ENCODE measurements around the gene SH3BP2. TPM values are rescaled to one million over a fixed set of nuclear protein-coding genes. Genes with fewer than 3 reads are reported as not detected.

The SH3BP2 gene
- polyA plus RNA-seq, 1 of the 3 experiments (the other 2 are of a cell fraction): 25.2 TPM

DNA sequence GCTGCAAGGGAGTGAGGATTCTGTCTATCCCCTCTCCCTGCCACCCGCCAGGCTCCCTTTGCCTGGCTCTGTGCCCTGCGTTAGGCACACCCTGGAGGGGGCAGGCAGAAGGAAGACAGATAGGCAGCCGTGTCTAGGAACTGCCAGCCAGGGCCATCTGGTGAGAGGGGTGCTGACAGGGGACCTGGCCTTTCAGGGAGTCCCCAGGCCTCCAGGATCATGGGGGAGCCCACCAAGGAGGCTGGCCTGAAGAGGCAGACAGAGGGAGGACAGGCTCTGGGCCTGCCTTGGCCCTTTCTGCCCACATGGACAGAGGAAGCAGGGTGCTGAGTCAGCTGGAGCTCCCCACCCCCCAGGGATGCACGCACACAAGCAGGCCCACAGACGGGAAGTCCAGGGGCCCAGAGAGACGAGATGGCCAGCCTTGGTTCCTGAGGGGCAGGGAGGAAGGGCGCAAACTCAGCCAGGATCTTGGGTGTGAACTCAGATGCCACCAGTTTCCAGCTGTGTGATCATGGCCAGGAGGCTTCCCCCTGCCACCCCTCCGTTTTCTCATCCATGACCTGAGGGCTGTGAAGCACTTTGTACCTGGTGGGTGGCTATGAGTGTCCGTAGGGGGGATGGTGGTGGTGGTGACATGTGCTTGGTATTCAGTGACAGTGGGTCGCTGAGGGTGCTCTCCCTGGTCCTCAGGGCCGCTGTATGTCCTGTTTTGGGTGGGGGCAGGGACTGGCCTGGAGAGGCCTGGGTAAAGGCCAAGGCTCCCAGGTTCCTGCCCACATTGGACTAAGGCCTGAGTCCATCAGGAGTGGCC lies 1.8 kb downstream of the SH3BP2 start (continued):
- no peak for TF ChIP-seq EZH2phosphoT487 (IDR thresholded peaks at IDR 0.05; ENCODE audit: borderline replicate concordance, low read depth)
- TF ChIP-seq EP300 (IDR thresholded peaks at IDR 0.05; ENCODE audit: borderline replicate concordance in 1 of 2, low read depth in 1 of 2, low read length in 1 of 2): peak in 1 of 2 experiments; percentile 50; a peak in 2 of 4 replicates
- peak; percentile 4; the same call in 1 of the 2 replicates for TF ChIP-seq SMC3 (IDR thresholded peaks at IDR 0.05; ENCODE audit: low read depth, low read length)
- no peak for TF ChIP-seq RXRA (IDR thresholded peaks at IDR 0.05; ENCODE audit: borderline replicate concordance, low read depth)
- peak; percentile 90 for TF ChIP-seq MAX (IDR thresholded peaks at IDR 0.05; ENCODE audit: low read depth)
- TF ChIP-seq, protein P1, sequence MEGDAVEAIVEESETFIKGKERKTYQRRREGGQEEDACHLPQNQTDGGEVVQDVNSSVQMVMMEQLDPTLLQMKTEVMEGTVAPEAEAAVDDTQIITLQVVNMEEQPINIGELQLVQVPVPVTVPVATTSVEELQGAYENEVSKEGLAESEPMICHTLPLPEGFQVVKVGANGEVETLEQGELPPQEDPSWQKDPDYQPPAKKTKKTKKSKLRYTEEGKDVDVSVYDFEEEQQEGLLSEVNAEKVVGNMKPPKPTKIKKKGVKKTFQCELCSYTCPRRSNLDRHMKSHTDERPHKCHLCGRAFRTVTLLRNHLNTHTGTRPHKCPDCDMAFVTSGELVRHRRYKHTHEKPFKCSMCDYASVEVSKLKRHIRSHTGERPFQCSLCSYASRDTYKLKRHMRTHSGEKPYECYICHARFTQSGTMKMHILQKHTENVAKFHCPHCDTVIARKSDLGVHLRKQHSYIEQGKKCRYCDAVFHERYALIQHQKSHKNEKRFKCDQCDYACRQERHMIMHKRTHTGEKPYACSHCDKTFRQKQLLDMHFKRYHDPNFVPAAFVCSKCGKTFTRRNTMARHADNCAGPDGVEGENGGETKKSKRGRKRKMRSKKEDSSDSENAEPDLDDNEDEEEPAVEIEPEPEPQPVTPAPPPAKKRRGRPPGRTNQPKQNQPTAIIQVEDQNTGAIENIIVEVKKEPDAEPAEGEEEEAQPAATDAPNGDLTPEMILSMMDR (IDR thresholded peaks at IDR 0.05): no peak
- TF ChIP-seq MEF2A (IDR thresholded peaks at IDR 0.05; ENCODE audit: borderline replicate concordance, low read depth): no peak
- no peak for TF ChIP-seq USF1 (IDR thresholded peaks at IDR 0.05; ENCODE audit: borderline replicate concordance, low read depth)

DNA sequence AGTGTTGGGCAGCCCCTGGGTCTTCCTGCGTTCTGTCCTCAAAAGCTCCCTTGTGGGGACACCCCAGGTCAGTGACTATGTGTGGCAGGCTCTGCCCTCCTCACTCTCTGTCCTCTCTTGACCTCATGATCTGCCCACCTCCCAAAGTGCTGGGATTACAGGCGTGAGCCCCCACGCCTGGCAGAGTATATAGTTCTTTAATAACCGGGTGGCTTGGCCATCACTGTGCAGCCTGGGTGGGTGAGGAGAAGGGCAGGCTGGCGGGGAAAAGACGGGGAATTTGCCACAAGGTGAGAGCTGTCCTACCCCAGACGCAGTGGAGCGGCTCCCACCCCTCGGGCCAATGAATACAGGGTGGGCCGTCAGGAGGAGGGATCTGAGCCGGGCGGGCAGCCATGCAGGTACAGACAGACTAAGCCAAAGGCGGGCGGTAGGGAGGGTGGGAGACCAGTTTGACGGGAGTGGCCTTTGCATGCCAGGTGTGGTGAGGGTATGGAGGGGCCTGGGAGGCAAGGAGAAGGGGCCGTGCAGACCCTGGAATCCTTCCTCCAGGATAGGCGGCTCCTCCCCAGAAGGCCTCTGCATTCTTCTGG lies 2.5 kb downstream of the SH3BP2 start:
- POLR2A ChIA-PET: no interaction called here

More for the DNA sequence above, 2.5 kb downstream of the SH3BP2 start:
- 87% methylated on average over 14 of the region's 17 CpGs for WGBS (ENCODE audit: low lambda C conversion rate)
- Histone ChIP-seq H2AFZ (ENCODE audit: low read depth) (no peak overlapping the region), H3K36me3 (replicated peaks in 1 of 2; ENCODE audit: control insufficient read depth in 1 of 2, insufficient read depth in 2 of 2, low read length in 1 of 2) (no peaks in the 10 kb centered on the region), H3K9me3 (no peaks in the 10 kb centered on the region), H3K27me3 (ENCODE audit: insufficient read depth) (no peaks in the 10 kb centered on the region), H3F3A (replicated peaks; ENCODE audit: insufficient read depth) (no peaks in the 10 kb centered on the region), H3K27ac (ENCODE audit: low read depth in 2 of 2, low read length in 1 of 2) (peak overlapping the region in 1 of 2 experiments; percentile 94; a peak in 2 of 4 replicates), H3K4me2 (peak overlapping the region; percentile 87), H4K20me1 (ENCODE audit: insufficient read depth) (no peaks in the 10 kb centered on the region), H3K79me2 (ENCODE audit: insufficient read depth) (peaks cover 7% of the 10 kb centered on the region; the same call in 1 of the 2 replicates), H3K9ac (no peak overlapping the region), H3K4me1 (ENCODE audit: control insufficient read depth in 1 of 2, insufficient read depth in 2 of 2, low read depth in 1 of 2, low read length in 1 of 2) (peaks cover 31 to 80% of the 10 kb centered on the region in 2 experiments; a peak in 3 of 4 replicates), H3K4me3 (ENCODE audit: low read depth in 2 of 2, low read length in 1 of 2) (no peak overlapping the region), H3K9me2 (no peaks in the 10 kb centered on the region)
- CTCF ChIA-PET: no interaction called here
- peak; percentile 2 for DNase-seq
- TF ChIP-seq PBX3 (IDR thresholded peaks at IDR 0.05) (no peak), MEF2A (IDR thresholded peaks at IDR 0.05; ENCODE audit: borderline replicate concordance, low read depth) (no peak), TAF1 (IDR thresholded peaks at IDR 0.05; ENCODE audit: borderline replicate concordance, low read depth, low read length) (no peak), MXI1 (IDR thresholded peaks at IDR 0.05; ENCODE audit: low read depth, low read length) (no peak), RXRA (IDR thresholded peaks at IDR 0.05; ENCODE audit: borderline replicate concordance, low read depth) (no peak), MAX (IDR thresholded peaks at IDR 0.05; ENCODE audit: low read depth) (no peak), POLR2AphosphoS5 (IDR thresholded peaks at IDR 0.05; ENCODE audit: low read depth, low read length) (no peak), YY1 (IDR thresholded peaks at IDR 0.05; ENCODE audit: low read depth) (no peak), RCOR1 (IDR thresholded peaks at IDR 0.05; ENCODE audit: low read length) (no peak), FOSL2 (IDR thresholded peaks at IDR 0.05; ENCODE audit: borderline replicate concordance, low read depth) (no peak), FOXJ3 (CRISPR knock-in tag; IDR thresholded peaks at IDR 0.05) (no peak), JUND (IDR thresholded peaks at IDR 0.05) (no peak), TEAD4 (IDR thresholded peaks at IDR 0.05; ENCODE audit: borderline replicate concordance, insufficient read depth) (no peak), EP300 (IDR thresholded peaks at IDR 0.05; ENCODE audit: borderline replicate concordance in 1 of 2, low read depth in 1 of 2, low read length in 1 of 2) (no peak), SMC3 (IDR thresholded peaks at IDR 0.05; ENCODE audit: low read depth, low read length) (no peak), IRF3 (IDR thresholded peaks at IDR 0.05; ENCODE audit: low read depth, low read length) (no peak)
- TF ChIP-seq, protein P2, sequence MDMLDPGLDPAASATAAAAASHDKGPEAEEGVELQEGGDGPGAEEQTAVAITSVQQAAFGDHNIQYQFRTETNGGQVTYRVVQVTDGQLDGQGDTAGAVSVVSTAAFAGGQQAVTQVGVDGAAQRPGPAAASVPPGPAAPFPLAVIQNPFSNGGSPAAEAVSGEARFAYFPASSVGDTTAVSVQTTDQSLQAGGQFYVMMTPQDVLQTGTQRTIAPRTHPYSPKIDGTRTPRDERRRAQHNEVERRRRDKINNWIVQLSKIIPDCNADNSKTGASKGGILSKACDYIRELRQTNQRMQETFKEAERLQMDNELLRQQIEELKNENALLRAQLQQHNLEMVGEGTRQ (IDR thresholded peaks at IDR 0.05; ENCODE audit: borderline replicate concordance, low read depth, low read length): no peak

All from SK-N-SH (cell line).